ENCODE results near the gene OR51E1.

The OR51E1 gene

DNA sequence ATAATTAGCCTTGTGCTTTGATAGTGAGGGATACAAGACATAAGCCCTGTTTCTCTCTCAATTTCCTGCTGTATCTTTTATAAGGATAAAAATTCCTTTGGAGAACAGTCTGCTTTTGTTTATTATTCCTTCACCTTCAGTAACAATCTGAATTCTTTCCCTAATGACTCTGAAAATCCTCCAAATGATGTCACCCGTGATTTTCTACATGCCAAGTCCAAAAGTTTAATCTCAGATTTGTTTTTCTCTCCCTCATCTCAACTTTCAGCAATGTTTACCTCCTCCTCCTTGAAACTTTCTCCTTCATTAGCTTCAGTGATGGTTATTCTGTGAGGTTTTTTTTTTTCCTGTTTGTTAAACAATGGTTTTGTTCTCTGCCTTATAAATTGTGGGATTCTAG lies 51.7 kb downstream of the OR51E1 start:
- Histone ChIP-seq H3K9me2 (replicated peaks; ENCODE audit: low read depth, low read length) (no peaks in the 10 kb centered on the region), H3K4me3 (ENCODE audit: low read length, poor library complexity, severe bottlenecking) (no peak overlapping the region), H3K27me3 (ENCODE audit: insufficient read depth, low read length, poor library complexity, severe bottlenecking) (no peaks in the 10 kb centered on the region), H3F3A (ENCODE audit: low read depth) (no peaks in the 10 kb centered on the region), H3K9ac (ENCODE audit: low read depth, low read length, poor library complexity, severe bottlenecking) (no peak overlapping the region), H4K20me1 (ENCODE audit: insufficient read depth, low read length, poor library complexity, severe bottlenecking) (no peaks in the 10 kb centered on the region), H3K4me2 (ENCODE audit: low read depth, low read length, poor library complexity, severe bottlenecking) (no peak overlapping the region), H3K9me3 (ENCODE audit: insufficient read depth, low read depth, low read length) (no peaks in the 10 kb centered on the region), H3K79me2 (ENCODE audit: insufficient read depth, low read length) (no peaks in the 10 kb centered on the region), H3K36me3 (ENCODE audit: insufficient read depth, low read length) (no peaks in the 10 kb centered on the region), H2AFZ (ENCODE audit: low read length) (no peak overlapping the region), H3K4me1 (ENCODE audit: insufficient read depth, low read length, poor library complexity, severe bottlenecking) (no peaks in the 10 kb centered on the region)
- TF ChIP-seq, protein P1, sequence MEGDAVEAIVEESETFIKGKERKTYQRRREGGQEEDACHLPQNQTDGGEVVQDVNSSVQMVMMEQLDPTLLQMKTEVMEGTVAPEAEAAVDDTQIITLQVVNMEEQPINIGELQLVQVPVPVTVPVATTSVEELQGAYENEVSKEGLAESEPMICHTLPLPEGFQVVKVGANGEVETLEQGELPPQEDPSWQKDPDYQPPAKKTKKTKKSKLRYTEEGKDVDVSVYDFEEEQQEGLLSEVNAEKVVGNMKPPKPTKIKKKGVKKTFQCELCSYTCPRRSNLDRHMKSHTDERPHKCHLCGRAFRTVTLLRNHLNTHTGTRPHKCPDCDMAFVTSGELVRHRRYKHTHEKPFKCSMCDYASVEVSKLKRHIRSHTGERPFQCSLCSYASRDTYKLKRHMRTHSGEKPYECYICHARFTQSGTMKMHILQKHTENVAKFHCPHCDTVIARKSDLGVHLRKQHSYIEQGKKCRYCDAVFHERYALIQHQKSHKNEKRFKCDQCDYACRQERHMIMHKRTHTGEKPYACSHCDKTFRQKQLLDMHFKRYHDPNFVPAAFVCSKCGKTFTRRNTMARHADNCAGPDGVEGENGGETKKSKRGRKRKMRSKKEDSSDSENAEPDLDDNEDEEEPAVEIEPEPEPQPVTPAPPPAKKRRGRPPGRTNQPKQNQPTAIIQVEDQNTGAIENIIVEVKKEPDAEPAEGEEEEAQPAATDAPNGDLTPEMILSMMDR (conservative IDR thresholded peaks at IDR 0.05; ENCODE audit: low read length), result no peak
- no peak for TF ChIP-seq EZH2phosphoT487 (IDR thresholded peaks at IDR 0.05; ENCODE audit: borderline replicate concordance)

DNA sequence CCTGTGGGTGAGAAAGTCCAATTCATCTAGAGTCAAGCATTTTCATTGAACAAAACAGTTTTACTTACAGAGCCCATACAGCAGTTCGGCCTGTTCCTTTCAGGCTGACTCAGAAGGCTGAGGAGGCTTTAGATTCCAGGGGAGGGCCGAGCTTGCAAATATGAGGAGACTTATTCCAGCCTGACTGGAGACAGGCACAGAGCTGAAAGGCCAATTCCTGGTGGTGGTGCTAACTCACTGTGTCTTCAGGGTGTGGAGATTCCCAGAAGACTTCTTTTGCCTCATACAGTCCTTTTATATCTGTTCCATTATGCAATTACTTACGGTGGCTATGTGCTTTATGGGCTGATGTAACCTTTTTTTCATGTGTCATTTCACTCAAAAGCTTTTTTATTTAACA lies 53.8 kb downstream of the OR51E1 start, which contains the start of gene OR51E2:
TSS of gene OR51E2 (minus strand) at position 269 of the 400 bp plus-strand sequence. CDS start 15,142 bp downstream, outside the sequence.
- Histone ChIP-seq H2AFZ (ENCODE audit: low read length) (no peak within 1 kb of the TSS), H3K79me2 (ENCODE audit: insufficient read depth, low read length) (no peaks in the 10 kb centered on the region)

DNA sequence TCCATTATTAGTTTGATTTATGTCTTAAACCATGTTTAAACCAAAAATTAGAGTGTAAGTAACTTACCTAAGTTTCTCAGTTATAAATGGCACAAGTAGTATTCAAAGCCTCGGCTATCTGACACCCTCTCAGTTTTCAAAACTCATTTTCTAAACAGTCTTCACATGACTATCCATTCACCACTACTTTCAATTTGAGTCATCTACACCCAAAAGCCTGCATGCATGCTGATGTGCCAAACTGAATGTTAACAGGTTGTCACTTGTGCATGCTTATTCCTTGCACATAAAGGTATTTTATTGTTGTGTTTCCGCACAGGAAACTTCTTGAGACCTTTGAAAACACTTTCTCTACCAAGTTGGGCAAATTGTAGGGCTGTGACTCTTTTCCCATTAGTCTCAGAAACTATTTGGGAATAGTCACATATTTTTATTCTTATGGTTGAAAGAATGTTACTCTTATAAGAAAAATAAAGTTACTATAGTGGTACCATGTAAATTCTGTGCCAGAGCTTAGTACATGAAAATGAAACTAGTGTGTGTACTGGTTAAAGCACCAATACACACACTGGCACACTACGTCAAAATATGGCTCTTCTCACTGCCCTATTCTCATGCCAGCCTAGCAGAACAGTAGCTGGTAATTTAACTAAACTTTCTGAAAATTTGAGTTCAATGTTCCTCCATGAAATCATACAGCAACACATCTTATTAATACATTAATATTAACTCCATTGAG lies 56.1 kb downstream of the OR51E1 start:
- Histone ChIP-seq H3F3A (ENCODE audit: low read depth) (no peaks in the 10 kb centered on the region), H3K9ac (ENCODE audit: low read depth, low read length, poor library complexity, severe bottlenecking) (no peak overlapping the region), H3K4me2 (ENCODE audit: low read depth, low read length, poor library complexity, severe bottlenecking) (no peak overlapping the region), H3K27me3 (ENCODE audit: insufficient read depth, low read length, poor library complexity, severe bottlenecking) (no peaks in the 10 kb centered on the region), H3K9me3 (ENCODE audit: insufficient read depth, low read depth, low read length) (no peaks in the 10 kb centered on the region), H3K4me1 (ENCODE audit: insufficient read depth, low read length, poor library complexity, severe bottlenecking) (peaks cover 19% of the 10 kb centered on the region), H4K20me1 (ENCODE audit: insufficient read depth, low read length, poor library complexity, severe bottlenecking) (no peaks in the 10 kb centered on the region), H3K79me2 (ENCODE audit: insufficient read depth, low read length) (no peaks in the 10 kb centered on the region), H2AFZ (ENCODE audit: low read length) (no peak overlapping the region), H3K36me3 (ENCODE audit: insufficient read depth, low read length) (no peaks in the 10 kb centered on the region), H3K9me2 (replicated peaks; ENCODE audit: low read depth, low read length) (no peaks in the 10 kb centered on the region), H3K4me3 (ENCODE audit: low read length, poor library complexity, severe bottlenecking) (no peak overlapping the region)
- no peak for TF ChIP-seq EZH2phosphoT487 (IDR thresholded peaks at IDR 0.05; ENCODE audit: borderline replicate concordance)
- TF ChIP-seq, protein P1 (conservative IDR thresholded peaks at IDR 0.05; ENCODE audit: low read length), result no peak

More for the DNA sequence above, 53.8 kb downstream of the OR51E1 start, which contains the start of gene OR51E2:
- Histone ChIP-seq H3K9me3 (ENCODE audit: insufficient read depth, low read depth, low read length) (no peaks in the 10 kb centered on the region), H3F3A (ENCODE audit: low read depth) (no peaks in the 10 kb centered on the region), H3K4me2 (ENCODE audit: low read depth, low read length, poor library complexity, severe bottlenecking) (no peak within 1 kb of the TSS), H3K4me1 (ENCODE audit: insufficient read depth, low read length, poor library complexity, severe bottlenecking) (no peaks in the 10 kb centered on the region), H3K4me3 (ENCODE audit: low read length, poor library complexity, severe bottlenecking) (no peak within 1 kb of the TSS), H3K9me2 (replicated peaks; ENCODE audit: low read depth, low read length) (no peaks in the 10 kb centered on the region), H3K27me3 (ENCODE audit: insufficient read depth, low read length, poor library complexity, severe bottlenecking) (no peaks in the 10 kb centered on the region), H3K9ac (ENCODE audit: low read depth, low read length, poor library complexity, severe bottlenecking) (no peak within 1 kb of the TSS), H3K36me3 (ENCODE audit: insufficient read depth, low read length) (no peaks in the 10 kb centered on the region), H4K20me1 (ENCODE audit: insufficient read depth, low read length, poor library complexity, severe bottlenecking) (no peaks in the 10 kb centered on the region)
- TF ChIP-seq EZH2phosphoT487 (IDR thresholded peaks at IDR 0.05; ENCODE audit: borderline replicate concordance), result no peak
- TF ChIP-seq, protein P1 (conservative IDR thresholded peaks at IDR 0.05; ENCODE audit: low read length), result no peak

All from Loucy (cell line).